LoVo (cell line): ENCODE results near the gene PLA2G15.

ENCODE experiments used
- DNase-seq: peaks from one replicate; pipeline ENCODE4 v3.0.0-alpha.2; 2016; ENCODE audit warnings: low spot score

PLA2G15 gene

DNA sequence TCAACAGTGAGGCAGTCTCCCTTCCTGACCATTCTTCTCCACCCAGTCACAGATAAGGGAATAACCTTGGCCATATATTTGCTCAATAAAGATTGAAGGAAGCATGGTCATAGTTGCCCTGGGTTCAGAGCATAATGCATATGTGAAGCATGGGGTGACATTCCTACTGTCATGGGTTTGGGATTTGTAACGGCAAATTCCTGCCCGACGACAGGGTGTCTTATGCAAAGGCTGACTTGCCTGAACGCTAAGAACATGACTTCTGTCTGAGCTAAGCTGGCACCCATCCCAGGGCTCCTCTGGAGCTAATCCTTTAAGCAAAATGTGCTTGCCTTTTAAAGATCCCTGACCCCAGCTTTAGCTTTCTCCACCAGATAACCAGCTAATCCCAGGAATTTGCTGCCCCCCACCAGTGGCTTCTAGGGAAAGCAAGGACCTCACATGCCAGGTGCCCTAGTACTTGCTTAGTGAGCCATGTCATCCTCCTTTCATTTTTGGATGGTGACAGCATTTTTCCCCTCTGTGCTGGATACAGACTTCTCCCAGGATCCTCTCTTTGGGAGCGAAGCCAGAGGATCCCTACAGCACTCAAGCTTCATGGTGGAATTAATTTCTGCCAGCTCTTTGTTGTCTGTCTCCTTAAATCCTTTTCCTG, 53.9 kb downstream of the PLA2G15 start:
- no peak for DNase-seq

DNA sequence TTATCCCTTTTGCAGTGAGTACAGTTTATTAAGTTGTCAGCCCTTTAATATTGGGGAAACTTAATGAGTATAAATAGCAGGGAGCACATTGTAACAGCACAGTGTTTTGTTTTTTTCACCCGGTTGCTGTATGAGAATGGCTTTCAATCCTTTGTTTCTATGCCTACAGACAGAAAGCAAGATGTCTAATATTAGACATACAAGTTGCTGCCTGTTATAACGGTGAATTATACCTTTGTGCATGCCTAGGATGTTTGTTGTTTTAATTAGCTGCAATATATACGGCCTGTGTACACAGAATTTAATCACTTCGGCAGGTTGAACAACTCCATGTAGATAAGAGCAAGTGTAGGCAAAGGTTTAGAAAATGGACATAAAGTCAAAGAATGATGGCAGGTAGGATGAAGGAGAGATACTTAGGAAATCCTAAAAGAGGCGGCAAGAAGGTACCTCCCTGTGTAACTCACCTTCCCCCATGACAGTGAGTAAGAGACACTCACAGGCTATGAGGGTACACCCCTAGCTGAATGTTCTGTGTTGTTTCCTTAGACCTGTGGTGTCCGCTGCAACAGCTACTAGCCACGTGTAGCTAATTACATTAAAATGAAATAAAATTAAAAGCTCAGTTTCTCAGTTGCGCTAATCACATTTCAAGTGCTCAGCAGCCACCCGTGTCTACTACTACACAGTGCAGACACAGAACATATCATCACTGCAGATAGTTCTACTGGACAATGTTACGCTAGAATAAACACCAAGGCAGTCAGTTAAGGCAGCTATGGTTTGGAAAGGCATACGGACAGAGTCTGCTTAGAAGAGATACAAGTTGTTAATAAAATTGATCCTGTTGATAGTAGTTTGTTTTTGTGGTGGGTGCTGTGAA, 54.6 kb downstream of the PLA2G15 start:
- DNase-seq, result no peak

DNA sequence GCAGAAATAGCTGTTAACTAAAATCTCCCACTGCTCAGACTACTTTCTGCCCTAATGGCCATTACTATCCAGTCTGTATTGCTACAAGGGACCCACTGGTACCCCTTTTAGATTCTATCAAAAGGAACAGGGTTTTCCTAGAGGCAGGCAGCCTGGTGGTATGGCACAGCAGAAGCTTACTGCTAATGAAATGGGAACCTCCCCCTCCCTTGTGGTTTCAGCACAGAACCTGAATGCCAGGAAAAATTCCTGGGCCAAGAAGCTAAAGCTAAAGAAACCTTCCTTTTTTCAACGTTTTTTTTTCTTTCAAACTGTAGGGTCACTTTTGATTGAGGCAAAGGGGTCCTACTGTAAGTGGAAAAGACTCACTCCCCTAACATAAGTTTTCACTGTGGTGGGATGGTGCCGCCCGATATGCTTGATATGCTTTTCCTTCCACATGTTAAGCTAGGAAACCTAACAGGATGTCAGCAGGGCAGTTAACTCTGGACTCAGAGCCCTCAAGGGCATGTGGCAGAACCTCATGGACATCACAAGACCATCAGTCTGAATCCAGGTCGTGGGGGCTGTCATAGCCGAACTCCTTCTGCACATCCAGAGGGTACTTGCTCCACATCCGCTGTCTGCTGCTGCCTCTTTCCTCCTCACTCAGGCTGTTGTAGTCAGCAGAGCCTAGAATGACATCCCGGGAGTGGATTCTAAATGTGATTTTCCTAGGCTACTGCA, 55.7 kb downstream of the PLA2G15 start:
- DNase-seq, result no peak

DNA sequence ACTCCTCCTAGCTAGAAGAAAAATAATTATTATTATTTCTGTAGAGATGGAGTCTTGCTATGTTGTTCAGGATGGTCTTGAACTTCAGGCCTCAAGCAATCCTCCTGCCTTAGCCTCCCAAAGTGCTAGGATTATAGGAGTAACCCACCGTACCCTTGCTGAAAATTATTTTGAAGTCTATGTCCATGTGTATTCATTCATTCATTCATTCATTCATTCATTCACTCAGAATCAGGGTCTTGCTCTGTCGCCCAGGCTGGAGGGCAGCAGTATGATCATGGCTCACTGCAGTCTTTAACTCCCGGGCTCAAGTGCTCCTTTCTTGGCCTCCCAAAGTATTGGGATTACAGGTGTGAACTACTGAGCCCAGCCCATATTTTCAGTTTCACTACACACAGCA, 61.5 kb downstream of the PLA2G15 start:
- DNase-seq, result no peak

DNA sequence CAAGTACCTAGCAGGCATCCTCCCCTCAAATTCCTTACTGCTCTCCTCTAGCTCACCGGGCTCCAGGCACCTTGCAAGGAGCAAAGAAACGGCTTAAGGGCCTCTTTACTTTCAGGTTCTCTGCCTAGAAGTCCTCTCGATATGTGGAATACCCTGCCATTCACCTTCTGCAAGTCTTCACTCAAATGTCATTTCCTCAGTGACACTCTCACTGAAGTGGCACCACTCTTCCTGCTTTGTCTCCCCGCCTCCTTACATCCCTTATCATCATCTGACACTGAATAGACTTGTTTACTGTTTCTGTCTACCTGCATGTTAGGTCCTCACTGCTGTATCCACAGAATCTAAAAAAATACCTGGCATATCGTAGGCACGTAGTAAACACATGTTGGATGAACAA, 64.6 kb downstream of the PLA2G15 start:
- DNase-seq, result no peak

DNA sequence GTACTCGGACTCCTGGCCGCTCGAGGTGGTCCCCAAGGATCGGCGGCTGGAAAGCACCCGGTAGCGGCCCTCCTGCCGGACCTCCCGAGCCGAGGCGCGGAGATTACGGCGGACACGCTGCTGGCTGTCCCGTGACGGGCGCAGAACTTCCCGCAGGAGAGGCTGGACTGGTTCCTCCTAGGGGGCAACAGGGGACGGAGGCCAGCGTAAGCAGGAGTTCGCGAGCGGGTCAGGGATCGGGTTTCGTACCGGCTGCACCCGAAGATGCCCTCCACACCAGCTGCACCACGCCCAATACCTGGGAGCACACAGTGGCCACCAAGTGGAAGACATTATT, 65.2 kb downstream of the PLA2G15 start:
- DNase-seq, result no peak
